HEK293 (cell line): ENCODE results near the gene MARCHF9.
A peak's percentile ranks its signal among the peaks of the same experiment; 100 is the strongest.

Experiments
- BCL11B ChIP-seq: fragments of 450-650 bp; formaldehyde crosslinking; IDR thresholded peaks from 2 replicates; pipeline ENCODE4 v1.5.1; 2016; ENCODE audit warnings: low read depth, missing biosample characterization, missing genetic modification characterization
- FEZF1 ChIP-seq: fragments of 450-650 bp; formaldehyde crosslinking; IDR thresholded peaks from 2 replicates; pipeline ENCODE4 v1.5.1; 2016; ENCODE audit warnings: missing biosample characterization, missing genetic modification characterization
- HOXA7 ChIP-seq: sonication (generic); formaldehyde crosslinking; IDR thresholded peaks from 2 replicates; pipeline ENCODE4 v1.8.1; 2022; ENCODE audit warnings: missing genetic modification reagents, borderline replicate concordance
- KLF7 ChIP-seq: fragments of 450-650 bp; formaldehyde crosslinking; IDR thresholded peaks from 2 replicates; pipeline ENCODE4 v1.5.1; 2016; ENCODE audit warnings: missing biosample characterization, missing genetic modification characterization, borderline replicate concordance
- MEIS1 ChIP-seq: sonication (generic); formaldehyde crosslinking; IDR thresholded peaks from 2 replicates; pipeline ENCODE4 v1.8.1; 2022; ENCODE audit warnings: missing genetic modification reagents, mild to moderate bottlenecking, borderline replicate concordance
- OVOL3 ChIP-seq: fragments of 450-650 bp; formaldehyde crosslinking; IDR thresholded peaks from 2 replicates; pipeline ENCODE4 v1.5.1; 2016; ENCODE audit warnings: missing biosample characterization, missing genetic modification characterization
- PRDM1 ChIP-seq: fragments of 450-650 bp; formaldehyde crosslinking; IDR thresholded peaks from 2 replicates; pipeline ENCODE4; 2016; ENCODE audit warnings: missing biosample characterization, missing genetic modification characterization
- SP3 ChIP-seq: fragments of 450-650 bp; formaldehyde crosslinking; IDR thresholded peaks from 2 replicates; pipeline ENCODE4 v1.5.1; 2016; ENCODE audit warnings: missing biosample characterization, missing genetic modification characterization
- ZBTB1 ChIP-seq: fragments of 450-650 bp; formaldehyde crosslinking; IDR thresholded peaks from 2 replicates; pipeline ENCODE4 v1.5.1; 2016; ENCODE audit warnings: missing biosample characterization, missing genetic modification characterization
- ZBTB17 ChIP-seq: fragments of 450-650 bp; formaldehyde crosslinking; IDR thresholded peaks from 2 replicates; pipeline ENCODE4 v1.5.1; 2016; ENCODE audit warnings: missing biosample characterization, missing genetic modification characterization
- ZBTB48 ChIP-seq: fragments of 450-650 bp; formaldehyde crosslinking; IDR thresholded peaks from 2 replicates; pipeline ENCODE4 v1.5.1; 2016; ENCODE audit warnings: missing biosample characterization, missing genetic modification characterization
- ZEB2 ChIP-seq: fragments of 450-650 bp; formaldehyde crosslinking; IDR thresholded peaks from 2 replicates; pipeline ENCODE4 v1.5.1; 2016; ENCODE audit warnings: missing biosample characterization, missing genetic modification characterization
- ZNF138 ChIP-seq: fragments of 450-650 bp; formaldehyde crosslinking; IDR thresholded peaks from 2 replicates; pipeline ENCODE4 v1.5.1; 2016; ENCODE audit warnings: missing biosample characterization, missing genetic modification characterization, borderline replicate concordance
- ZNF146 ChIP-seq: fragments of 450-650 bp; formaldehyde crosslinking; IDR thresholded peaks from 2 replicates; pipeline ENCODE4 v1.5.1; 2016; ENCODE audit warnings: missing biosample characterization, missing genetic modification characterization
- ZNF155 ChIP-seq: fragments of 450-650 bp; formaldehyde crosslinking; IDR thresholded peaks from 2 replicates; pipeline ENCODE4 v1.5.1; 2016; ENCODE audit warnings: missing biosample characterization, missing genetic modification characterization
- ZNF16 ChIP-seq: fragments of 450-650 bp; formaldehyde crosslinking; IDR thresholded peaks from 2 replicates; pipeline ENCODE4 v1.5.1; 2016; ENCODE audit warnings: low read depth, missing biosample characterization, missing genetic modification characterization
- ZNF19 ChIP-seq: fragments of 450-650 bp; formaldehyde crosslinking; IDR thresholded peaks from 2 replicates; pipeline ENCODE4; 2016; ENCODE audit warnings: missing biosample characterization, missing genetic modification characterization, low read depth
- ZNF202 ChIP-seq: fragments of 450-650 bp; formaldehyde crosslinking; IDR thresholded peaks from 2 replicates; pipeline ENCODE4 v1.5.1; 2016; ENCODE audit warnings: missing biosample characterization, missing genetic modification characterization, borderline replicate concordance
- ZNF266 ChIP-seq: fragments of 450-650 bp; formaldehyde crosslinking; IDR thresholded peaks from 2 replicates; pipeline ENCODE4 v1.5.1; 2016; ENCODE audit warnings: missing biosample characterization, missing genetic modification characterization, low read depth
- ZNF292 ChIP-seq: fragments of 450-650 bp; formaldehyde crosslinking; IDR thresholded peaks from 2 replicates; pipeline ENCODE4 v1.5.1; 2016; ENCODE audit warnings: low read depth, missing biosample characterization, missing genetic modification characterization, borderline replicate concordance
- ZNF416 ChIP-seq: fragments of 450-650 bp; formaldehyde crosslinking; IDR thresholded peaks from 2 replicates; pipeline ENCODE4 v1.5.1; 2016; ENCODE audit warnings: missing biosample characterization, missing genetic modification characterization
- ZNF433 ChIP-seq: fragments of 450-650 bp; formaldehyde crosslinking; IDR thresholded peaks from 2 replicates; pipeline ENCODE4 v1.5.1; 2016; ENCODE audit warnings: missing biosample characterization, missing genetic modification characterization, low read depth
- ZNF530 ChIP-seq: fragments of 450-650 bp; formaldehyde crosslinking; IDR thresholded peaks from 2 replicates; pipeline ENCODE4 v1.5.1; 2016; ENCODE audit warnings: low read depth, missing biosample characterization, missing genetic modification characterization
- ZNF548 ChIP-seq: fragments of 450-650 bp; formaldehyde crosslinking; IDR thresholded peaks from 2 replicates; pipeline ENCODE4 v1.5.1; 2016; ENCODE audit warnings: missing biosample characterization, missing genetic modification characterization
- ZNF555 ChIP-seq: fragments of 450-650 bp; formaldehyde crosslinking; conservative IDR thresholded peaks from 2 replicates; pipeline ENCODE4 v1.5.1; 2017; ENCODE audit warnings: missing biosample characterization, mild to moderate bottlenecking, missing genetic modification characterization, inconsistent platforms
- ZNF658 ChIP-seq: fragments of 450-650 bp; formaldehyde crosslinking; IDR thresholded peaks from 2 replicates; pipeline ENCODE4; 2016; ENCODE audit warnings: missing biosample characterization, missing genetic modification characterization
- ZNF660 ChIP-seq: fragments of 450-650 bp; IDR thresholded peaks from 2 replicates; pipeline ENCODE4 v1.5.1; 2018; ENCODE audit warnings: missing biosample characterization, mild to moderate bottlenecking, missing genetic modification characterization
- ZNF76 ChIP-seq: fragments of 450-650 bp; formaldehyde crosslinking; IDR thresholded peaks from 2 replicates; pipeline ENCODE4; 2016; ENCODE audit warnings: low read depth, missing biosample characterization, missing genetic modification characterization, borderline replicate concordance
- ZSCAN16 ChIP-seq: fragments of 450-650 bp; formaldehyde crosslinking; IDR thresholded peaks from 2 replicates; pipeline ENCODE4 v1.5.1; 2016; ENCODE audit warnings: missing biosample characterization, missing genetic modification characterization
- ZSCAN30 ChIP-seq: fragments of 450-650 bp; IDR thresholded peaks from 2 replicates; pipeline ENCODE4 v1.5.1; 2018; ENCODE audit warnings: missing biosample characterization, mild to moderate bottlenecking, missing genetic modification characterization, moderate library complexity
- TF ChIP-seq, protein P1 (sequence below): fragments of 450-650 bp; formaldehyde crosslinking; IDR thresholded peaks from 2 replicates; pipeline ENCODE4 v1.5.1; 2016; ENCODE audit warnings: missing biosample characterization, missing genetic modification characterization, borderline replicate concordance
- TF ChIP-seq, protein P2 (sequence below): fragments of 450-650 bp; formaldehyde crosslinking; IDR thresholded peaks from 2 replicates; pipeline ENCODE4 v1.5.1; 2016; ENCODE audit warnings: missing biosample characterization, missing genetic modification characterization
- TF ChIP-seq, protein P3 (sequence below): fragments of 450-650 bp; formaldehyde crosslinking; IDR thresholded peaks from 2 replicates; pipeline ENCODE4 v1.5.1; 2016; ENCODE audit warnings: missing biosample characterization, missing genetic modification characterization
- TF ChIP-seq, protein P4 (sequence below): fragments of 450-650 bp; formaldehyde crosslinking; IDR thresholded peaks from 2 replicates; pipeline ENCODE4 v1.5.1; 2016; ENCODE audit warnings: missing biosample characterization, missing genetic modification characterization

Gene MARCHF9

DNA sequence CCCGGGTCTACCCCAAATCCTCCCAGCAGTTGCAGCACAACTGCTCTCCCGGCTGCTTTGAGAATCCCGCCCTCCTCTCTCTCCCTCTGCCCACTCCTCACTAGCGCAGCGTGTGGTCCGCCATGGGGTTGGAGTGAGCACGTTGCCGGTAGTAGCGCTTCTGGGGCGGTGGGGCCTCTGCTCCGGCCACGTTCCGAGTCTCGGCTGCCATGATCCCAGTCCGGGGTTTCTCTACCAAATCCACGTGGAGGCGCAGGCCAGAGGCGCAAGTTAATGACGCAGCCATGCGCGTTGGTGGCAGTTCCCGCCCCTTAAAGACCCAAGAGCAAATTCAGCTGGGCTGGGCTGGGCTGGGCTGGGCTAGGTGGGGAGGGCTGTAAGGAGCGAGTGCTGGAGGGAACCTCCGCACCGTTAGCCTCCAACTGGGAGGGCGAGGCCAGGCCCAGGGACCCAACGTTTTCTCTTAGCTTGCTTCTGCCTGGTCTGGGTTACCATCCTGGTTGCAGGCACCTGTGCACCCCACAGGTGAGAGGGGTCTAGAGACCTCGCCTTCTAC lies 17.0 kb downstream of the MARCHF9 start, which contains the start of gene METTL1 (continued):
- TF ChIP-seq, protein P1, sequence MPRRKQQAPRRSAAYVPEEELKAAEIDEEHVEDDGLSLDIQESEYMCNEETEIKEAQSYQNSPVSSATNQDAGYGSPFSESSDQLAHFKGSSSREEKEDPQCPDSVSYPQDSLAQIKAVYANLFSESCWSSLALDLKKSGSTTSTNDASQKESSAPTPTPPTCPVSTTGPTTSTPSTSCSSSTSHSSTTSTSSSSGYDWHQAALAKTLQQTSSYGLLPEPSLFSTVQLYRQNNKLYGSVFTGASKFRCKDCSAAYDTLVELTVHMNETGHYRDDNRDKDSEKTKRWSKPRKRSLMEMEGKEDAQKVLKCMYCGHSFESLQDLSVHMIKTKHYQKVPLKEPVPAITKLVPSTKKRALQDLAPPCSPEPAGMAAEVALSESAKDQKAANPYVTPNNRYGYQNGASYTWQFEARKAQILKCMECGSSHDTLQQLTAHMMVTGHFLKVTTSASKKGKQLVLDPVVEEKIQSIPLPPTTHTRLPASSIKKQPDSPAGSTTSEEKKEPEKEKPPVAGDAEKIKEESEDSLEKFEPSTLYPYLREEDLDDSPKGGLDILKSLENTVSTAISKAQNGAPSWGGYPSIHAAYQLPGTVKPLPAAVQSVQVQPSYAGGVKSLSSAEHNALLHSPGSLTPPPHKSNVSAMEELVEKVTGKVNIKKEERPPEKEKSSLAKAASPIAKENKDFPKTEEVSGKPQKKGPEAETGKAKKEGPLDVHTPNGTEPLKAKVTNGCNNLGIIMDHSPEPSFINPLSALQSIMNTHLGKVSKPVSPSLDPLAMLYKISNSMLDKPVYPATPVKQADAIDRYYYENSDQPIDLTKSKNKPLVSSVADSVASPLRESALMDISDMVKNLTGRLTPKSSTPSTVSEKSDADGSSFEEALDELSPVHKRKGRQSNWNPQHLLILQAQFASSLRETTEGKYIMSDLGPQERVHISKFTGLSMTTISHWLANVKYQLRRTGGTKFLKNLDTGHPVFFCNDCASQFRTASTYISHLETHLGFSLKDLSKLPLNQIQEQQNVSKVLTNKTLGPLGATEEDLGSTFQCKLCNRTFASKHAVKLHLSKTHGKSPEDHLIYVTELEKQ = no peak
- TF ChIP-seq ZNF433 (no peak), SP3 (tag by site-specific recombination) (peak; percentile 93), KLF7 (tag by site-specific recombination) (peak; percentile 26), HOXA7 (no peak), ZNF76 (tag by site-specific recombination) (peak; percentile 85), ZNF658 (tag by site-specific recombination) (no peak), ZNF266 (no peak), ZNF530 (tag by site-specific recombination) (no peak), ZSCAN16 (tag by site-specific recombination) (no peak), ZEB2 (tag by site-specific recombination) (peak; percentile 97), ZSCAN30 (tag by site-specific recombination) (peak; percentile 56), ZNF138 (tag by site-specific recombination) (no peak), ZNF292 (no peak), MEIS1 (CRISPR knock-in tag) (no peak), ZBTB48 (peak; percentile 96), ZBTB1 (tag by site-specific recombination) (no peak), ZNF19 (tag by site-specific recombination) (no peak), ZNF146 (tag by site-specific recombination) (no peak), ZNF16 (tag by site-specific recombination) (0 out of 2 replicates have a peak, but pooled peaks have one; percentile 9), ZNF548 (tag by site-specific recombination) (no peak), ZNF416 (tag by site-specific recombination) (no peak), ZNF202 (tag by site-specific recombination) (no peak), ZBTB17 (tag by site-specific recombination) (peak; percentile 99), ZNF660 (tag by site-specific recombination) (peak; percentile 90), PRDM1 (tag by site-specific recombination) (no peak), ZNF555 (tag by site-specific recombination) (no peak), ZNF155 (no peak), BCL11B (tag by site-specific recombination) (no peak), FEZF1 (tag by site-specific recombination) (0 out of 2 replicates have a peak, but pooled peaks have one; percentile 11), OVOL3 (tag by site-specific recombination) (peak; percentile 83)
- TF ChIP-seq, protein P2, sequence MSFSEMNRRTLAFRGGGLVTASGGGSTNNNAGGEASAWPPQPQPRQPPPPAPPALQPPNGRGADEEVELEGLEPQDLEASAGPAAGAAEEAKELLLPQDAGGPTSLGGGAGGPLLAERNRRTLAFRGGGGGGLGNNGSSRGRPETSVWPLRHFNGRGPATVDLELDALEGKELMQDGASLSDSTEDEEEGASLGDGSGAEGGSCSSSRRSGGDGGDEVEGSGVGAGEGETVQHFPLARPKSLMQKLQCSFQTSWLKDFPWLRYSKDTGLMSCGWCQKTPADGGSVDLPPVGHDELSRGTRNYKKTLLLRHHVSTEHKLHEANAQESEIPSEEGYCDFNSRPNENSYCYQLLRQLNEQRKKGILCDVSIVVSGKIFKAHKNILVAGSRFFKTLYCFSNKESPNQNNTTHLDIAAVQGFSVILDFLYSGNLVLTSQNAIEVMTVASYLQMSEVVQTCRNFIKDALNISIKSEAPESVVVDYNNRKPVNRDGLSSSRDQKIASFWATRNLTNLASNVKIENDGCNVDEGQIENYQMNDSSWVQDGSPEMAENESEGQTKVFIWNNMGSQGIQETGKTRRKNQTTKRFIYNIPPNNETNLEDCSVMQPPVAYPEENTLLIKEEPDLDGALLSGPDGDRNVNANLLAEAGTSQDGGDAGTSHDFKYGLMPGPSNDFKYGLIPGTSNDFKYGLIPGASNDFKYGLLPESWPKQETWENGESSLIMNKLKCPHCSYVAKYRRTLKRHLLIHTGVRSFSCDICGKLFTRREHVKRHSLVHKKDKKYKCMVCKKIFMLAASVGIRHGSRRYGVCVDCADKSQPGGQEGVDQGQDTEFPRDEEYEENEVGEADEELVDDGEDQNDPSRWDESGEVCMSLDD (tag by site-specific recombination) = peak; percentile 98
- TF ChIP-seq, protein P3, sequence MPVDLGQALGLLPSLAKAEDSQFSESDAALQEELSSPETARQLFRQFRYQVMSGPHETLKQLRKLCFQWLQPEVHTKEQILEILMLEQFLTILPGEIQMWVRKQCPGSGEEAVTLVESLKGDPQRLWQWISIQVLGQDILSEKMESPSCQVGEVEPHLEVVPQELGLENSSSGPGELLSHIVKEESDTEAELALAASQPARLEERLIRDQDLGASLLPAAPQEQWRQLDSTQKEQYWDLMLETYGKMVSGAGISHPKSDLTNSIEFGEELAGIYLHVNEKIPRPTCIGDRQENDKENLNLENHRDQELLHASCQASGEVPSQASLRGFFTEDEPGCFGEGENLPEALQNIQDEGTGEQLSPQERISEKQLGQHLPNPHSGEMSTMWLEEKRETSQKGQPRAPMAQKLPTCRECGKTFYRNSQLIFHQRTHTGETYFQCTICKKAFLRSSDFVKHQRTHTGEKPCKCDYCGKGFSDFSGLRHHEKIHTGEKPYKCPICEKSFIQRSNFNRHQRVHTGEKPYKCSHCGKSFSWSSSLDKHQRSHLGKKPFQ = peak; percentile 35; the same call in 1 of the 2 replicates
- TF ChIP-seq, protein P4, sequence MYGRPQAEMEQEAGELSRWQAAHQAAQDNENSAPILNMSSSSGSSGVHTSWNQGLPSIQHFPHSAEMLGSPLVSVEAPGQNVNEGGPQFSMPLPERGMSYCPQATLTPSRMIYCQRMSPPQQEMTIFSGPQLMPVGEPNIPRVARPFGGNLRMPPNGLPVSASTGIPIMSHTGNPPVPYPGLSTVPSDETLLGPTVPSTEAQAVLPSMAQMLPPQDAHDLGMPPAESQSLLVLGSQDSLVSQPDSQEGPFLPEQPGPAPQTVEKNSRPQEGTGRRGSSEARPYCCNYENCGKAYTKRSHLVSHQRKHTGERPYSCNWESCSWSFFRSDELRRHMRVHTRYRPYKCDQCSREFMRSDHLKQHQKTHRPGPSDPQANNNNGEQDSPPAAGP (tag by site-specific recombination) = peak; percentile 93
